Putamen (tissue), 1 donor: Measurements from ENCODE around the gene ATP8B3.
"Not testable (repeated sequence)": the region's sequence is repeated elsewhere in the genome, so short reads cannot be mapped to it uniquely, and the experiment has no call there.

ENCODE experiments used
- DNase-seq: peaks from one replicate; pipeline ENCODE4 v3.0.0-alpha.2; 2016; ENCODE audit warnings: low spot score

ATP8B3 gene

GRCh38 chr19:1797313-1797712, 14.8 kb downstream of the ATP8B3 start:
- DNase-seq: not testable (repeated sequence)

GRCh38 chr19:1796395-1797142, 15.5 kb downstream of the ATP8B3 start:
- no peak for DNase-seq

- no peak for DNase-seq
Observed at GRCh38 chr19:1794424-1795172, 17.5 kb downstream of the ATP8B3 start.

GRCh38 chr19:1791879-1792278, 20.2 kb downstream of the ATP8B3 start:
- DNase-seq: no peak

GRCh38 chr19:1790054-1790792, 21.9 kb downstream of the ATP8B3 start:
- DNase-seq: no peak

GRCh38 chr19:1789261-1790041, 22.6 kb downstream of the ATP8B3 start:
- DNase-seq: no peak

GRCh38 chr19:1787116-1787515, 25.0 kb downstream of the ATP8B3 start:
- DNase-seq: no peak

- DNase-seq: no peak
Observed at GRCh38 chr19:1786668-1787067, 25.4 kb downstream of the ATP8B3 start.

GRCh38 chr19:1785310-1785709, 26.8 kb downstream of the ATP8B3 start:
- DNase-seq: no peak

- no peak for DNase-seq
Observed at GRCh38 chr19:1783874-1784273, 28.2 kb downstream of the ATP8B3 start.

- no peak for DNase-seq
Observed at GRCh38 chr19:1783354-1783753, 28.7 kb downstream of the ATP8B3 start.

GRCh38 chr19:1782521-1782920, 29.6 kb downstream of the ATP8B3 start:
- DNase-seq: no peak

- DNase-seq: no peak
Observed at GRCh38 chr19:1780272-1780958, 31.7 kb downstream of the ATP8B3 start.

GRCh38 chr19:1779574-1779973, 32.5 kb downstream of the ATP8B3 start:
- no peak for DNase-seq

GRCh38 chr19:1777149-1777548, 34.9 kb downstream of the ATP8B3 start:
- no peak for DNase-seq

- no peak for DNase-seq
Observed at GRCh38 chr19:1776606-1777147, 35.4 kb downstream of the ATP8B3 start.

- no peak for DNase-seq
Observed at GRCh38 chr19:1775951-1776605, 36.0 kb downstream of the ATP8B3 start.

GRCh38 chr19:1774989-1775772, 36.9 kb downstream of the ATP8B3 start:
- DNase-seq: no peak

GRCh38 chr19:1773184-1773583, 38.9 kb downstream of the ATP8B3 start:
- DNase-seq: no peak
